ENCODE data around the gene SMARCC2. TPM values are rescaled to one million over a fixed set of nuclear protein-coding genes. Genes with fewer than 3 reads are reported as not detected.

SMARCC2 gene
- 75.8 and 80.0 TPM in 2 replicates for total RNA-seq
- 57.0 TPM for polyA plus RNA-seq (2012)

DNA sequence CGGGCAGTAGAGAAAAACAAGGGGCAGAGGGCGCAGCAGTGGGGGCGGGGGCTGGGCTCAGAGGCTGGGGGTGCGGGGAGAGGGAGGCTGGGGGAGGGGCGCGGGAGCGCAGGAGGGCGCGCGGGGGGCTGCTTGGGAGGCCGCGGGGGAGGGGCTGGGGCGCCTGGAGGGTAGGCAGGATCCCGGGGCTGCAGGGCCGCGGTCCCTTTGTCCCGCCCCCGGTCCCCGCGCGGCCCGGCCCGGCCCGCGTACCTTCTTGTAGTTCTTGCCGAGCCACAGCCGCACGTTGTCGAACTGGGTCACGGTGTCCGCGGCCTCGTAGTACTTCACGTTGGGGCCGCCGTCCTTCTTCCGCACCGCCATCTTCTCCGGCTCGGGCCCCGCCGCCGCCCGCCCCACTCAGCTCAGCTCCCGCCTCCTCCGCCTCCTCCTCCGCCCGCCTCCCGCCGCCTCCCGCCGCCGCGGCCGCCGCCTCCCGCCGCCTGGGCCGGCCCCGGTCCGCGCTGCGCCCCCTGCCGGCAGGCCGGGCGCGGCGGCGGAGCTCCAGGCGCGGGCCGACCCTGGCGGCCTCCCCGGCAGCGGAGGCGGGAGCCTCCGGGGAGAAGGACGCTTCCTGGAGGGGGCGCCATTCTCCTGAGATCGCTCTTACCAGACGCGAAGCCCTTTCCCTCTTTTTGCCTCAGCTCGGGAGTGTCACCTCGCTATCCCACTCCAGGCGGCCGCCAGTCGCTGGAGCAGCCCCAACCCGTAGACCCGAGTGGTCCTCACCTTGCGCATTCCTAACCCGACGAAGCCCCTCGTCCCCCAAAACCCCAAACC is at the start of gene SMARCC2:
TSS of gene SMARCC2 (minus strand) at position 385 of the 819 bp plus-strand sequence. CDS start at position 363, 22 bp downstream.
- peak; percentile 90 for DNase-seq (ENCODE audit: low read depth)

DNA sequence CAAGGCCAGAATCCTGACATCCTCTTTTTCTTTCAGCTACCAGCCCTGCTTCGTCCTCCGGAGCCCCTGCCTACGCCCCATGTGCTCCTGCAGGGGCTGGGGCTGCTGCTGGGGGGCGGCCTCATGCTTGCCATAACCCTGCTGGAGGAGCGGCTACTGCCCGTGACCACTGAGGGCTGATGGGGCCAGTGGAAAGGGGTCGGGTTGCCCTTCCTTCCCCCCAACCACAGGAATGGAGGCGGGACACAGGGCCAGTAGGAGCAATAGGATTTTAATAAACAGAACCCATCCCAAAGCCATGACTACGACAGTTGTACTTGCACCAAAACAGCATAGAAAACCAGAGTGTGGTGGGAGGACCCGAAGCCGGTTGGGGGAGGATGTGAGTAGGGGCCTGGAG is 48.3 kb upstream of the SMARCC2 start:
- peak; percentile 56 for DNase-seq (ENCODE audit: low read depth)

DNA sequence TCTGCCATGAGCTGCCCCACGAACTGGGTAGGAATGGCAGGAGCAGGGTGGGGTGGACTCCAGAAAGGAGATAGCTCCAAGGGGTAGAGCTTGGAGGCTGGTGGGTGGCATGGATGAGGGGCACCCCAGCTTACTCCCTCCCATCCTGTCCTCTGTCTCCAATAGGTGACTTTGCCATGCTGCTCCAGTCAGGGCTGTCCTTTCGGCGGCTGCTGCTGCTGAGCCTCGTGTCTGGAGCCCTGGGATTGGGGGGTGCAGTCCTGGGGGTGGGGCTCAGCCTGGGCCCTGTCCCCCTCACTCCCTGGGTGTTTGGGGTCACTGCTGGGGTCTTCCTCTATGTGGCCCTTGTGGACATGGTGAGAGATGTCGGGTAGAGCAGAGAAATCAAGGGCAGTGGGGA is 47.7 kb upstream of the SMARCC2 start:
- DNase-seq (ENCODE audit: low read depth), result no peak

DNA sequence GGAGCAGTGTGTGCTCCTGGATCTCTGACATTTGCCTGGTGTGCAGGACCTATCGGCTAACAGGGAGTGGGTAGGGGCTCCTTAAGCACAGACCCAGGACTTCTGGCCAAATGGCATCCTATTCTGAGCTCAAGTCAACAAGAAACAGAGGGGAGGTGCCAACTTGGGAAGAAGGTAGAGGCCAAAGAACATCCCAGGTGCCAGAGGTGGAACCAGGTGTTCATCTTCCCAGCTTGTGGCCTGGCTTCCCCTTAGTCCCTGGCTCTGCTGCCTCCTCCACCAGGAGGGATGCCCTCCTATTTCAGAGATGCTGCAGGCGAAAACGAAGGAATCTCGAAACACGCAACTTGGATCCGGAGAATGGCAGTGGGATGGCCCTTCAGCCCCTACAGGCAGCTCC is 46.8 kb upstream of the SMARCC2 start:
- no peak for DNase-seq (ENCODE audit: low read depth)

GRCh38 chr12:56234746-56235436 is 45.6 kb upstream of the SMARCC2 start:
- no peak for DNase-seq (ENCODE audit: low read depth)

GRCh38 chr12:56231184-56231582 is 41.9 kb upstream of the SMARCC2 start:
- DNase-seq (ENCODE audit: low read depth), result no peak

DNA sequence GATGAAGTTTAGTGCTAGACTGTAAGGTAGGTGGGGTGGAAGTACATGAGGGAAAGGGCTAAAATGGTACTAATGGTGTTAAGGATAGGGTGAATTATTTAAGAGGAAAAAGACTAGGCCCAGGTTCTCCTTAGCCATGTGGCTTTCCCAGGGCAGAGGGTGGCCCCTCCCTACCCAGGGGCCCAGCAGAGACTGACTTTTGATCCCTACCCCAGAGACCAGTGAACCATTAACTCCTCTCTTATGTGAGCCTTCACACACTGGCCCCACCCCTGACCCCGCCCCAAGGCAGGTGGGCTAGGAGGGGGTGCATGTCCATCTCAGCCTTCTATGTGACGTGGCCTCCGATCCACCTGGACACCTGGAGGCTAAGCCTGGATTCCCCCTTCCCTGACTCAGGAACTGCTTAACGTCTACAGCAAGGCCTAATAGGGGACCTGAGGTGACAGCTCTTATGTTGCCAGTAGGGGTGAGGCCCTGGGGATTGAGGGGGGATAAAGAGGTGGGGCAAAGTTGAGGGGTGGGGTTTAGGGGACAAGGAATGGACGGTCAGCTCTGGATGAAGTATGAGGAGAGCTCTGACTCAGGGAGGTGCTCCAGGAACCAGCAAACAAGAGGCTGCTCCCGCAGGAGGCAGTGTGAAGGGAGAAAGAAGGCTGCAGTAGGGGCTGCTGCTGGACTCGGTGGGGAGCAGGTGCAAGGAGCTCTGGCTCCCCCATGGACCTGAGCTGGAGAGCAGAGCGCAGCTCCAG is 41.3 kb upstream of the SMARCC2 start:
- DNase-seq (ENCODE audit: low read depth), result no peak

DNA sequence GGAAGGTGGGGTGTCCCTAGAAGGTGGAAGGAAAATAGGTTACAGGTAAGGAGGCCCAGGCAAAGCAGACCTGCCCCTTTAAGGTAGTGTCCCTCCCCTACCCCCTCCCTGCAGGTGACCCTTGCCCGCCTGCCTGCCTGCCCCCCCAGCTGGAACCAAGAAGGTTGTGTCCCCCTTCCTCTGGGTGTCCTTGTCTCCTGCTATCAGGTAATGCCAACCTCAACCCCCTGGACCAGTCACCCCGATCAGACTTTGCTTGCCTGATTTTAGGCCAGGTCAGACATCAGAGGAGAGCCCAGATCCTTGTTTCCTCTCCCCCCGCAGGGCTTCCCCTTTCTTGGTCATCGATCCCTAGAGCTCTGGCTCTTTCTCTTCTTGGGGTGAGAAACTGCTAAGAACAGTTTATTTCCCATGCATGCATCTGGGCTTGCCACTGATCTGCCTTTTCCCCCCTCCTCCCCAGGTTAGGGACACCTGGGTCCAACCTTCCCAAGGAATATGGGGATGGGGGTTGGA is 40.7 kb upstream of the SMARCC2 start, which contains the start of gene SLC39A5:
TSS of gene SLC39A5 (plus strand) at position 136 of the 516 bp plus-strand sequence. CDS start 1,224 bp downstream, outside the sequence.
- no peak for DNase-seq (ENCODE audit: low read depth)

DNA sequence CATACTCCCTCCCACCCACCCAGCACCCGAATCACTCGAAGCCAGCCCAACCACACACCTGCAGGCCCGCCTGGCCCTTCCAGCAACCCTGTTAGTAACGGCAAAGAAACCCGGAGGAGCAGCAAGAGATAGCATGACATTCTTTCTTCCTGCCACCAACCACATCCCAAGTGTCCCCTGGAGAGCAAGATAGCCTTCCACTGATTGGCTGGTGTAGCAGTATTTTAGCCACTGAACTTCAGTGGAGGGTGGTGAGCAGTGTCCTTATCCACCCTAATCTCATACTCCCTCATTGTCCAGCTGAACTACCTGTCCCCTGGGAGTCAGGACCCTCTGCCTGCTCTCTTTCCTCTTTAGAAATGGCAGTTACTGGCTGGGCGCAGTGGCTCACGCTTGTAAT is 39.8 kb upstream of the SMARCC2 start:
- no peak for DNase-seq (ENCODE audit: low read depth)

GRCh38 chr12:56224954-56225353 is 35.7 kb upstream of the SMARCC2 start:
- DNase-seq (ENCODE audit: low read depth), result no peak

GRCh38 chr12:56224102-56224701 is 34.9 kb upstream of the SMARCC2 start, which contains the start of gene NABP2:
NABP2 (plus strand) TSS chr12:56224342; CDS start chr12:56224857, 515 bp downstream.
- peak; percentile 99 for DNase-seq (ENCODE audit: low read depth)

DNA sequence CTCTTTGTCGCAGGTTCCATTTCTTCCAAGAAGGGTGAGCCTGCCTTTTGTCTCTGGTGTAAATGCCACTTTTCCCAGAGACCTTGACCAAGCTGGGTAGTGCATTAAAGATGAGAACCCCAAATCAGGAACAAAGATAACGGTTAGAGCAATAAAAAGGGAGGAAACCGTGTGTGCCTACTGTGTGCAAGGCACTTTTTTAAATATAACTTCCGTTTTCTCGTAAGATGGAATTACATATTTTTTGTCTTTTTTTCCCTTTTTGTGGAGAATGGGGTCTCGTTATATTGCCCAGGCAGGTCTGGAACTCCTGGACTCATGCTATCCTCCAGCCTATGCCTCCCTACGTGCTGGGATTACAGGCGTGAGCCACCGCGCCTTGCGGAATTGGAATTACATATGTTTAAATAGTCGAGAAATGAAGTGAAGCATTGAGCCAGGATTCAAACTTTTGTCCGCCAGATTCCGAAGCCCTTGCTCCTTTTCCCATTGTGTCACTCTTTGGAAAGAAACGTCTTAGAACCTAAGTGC is 34.4 kb upstream of the SMARCC2 start:
- no peak for DNase-seq (ENCODE audit: low read depth)

DNA sequence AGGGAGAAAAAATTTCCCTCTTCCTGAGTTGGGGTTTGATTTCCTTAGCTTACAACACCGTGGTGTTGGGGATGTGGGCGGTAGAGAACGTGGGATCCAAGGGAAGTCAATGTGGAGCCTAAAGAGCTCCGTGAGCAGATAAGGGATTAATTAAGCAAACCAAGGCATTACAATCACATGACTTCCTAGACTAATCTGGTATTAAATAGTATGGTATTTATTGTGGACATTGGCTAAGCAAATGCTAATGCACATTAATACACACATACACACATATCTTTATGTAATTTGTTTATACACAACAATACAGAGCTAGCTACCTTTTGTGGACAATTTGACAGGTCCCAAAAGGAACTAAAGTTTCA is 33.2 kb upstream of the SMARCC2 start:
- no peak for DNase-seq (ENCODE audit: low read depth)

- peak; percentile 97 for DNase-seq (ENCODE audit: low read depth)
Observed at GRCh38 chr12:56221757-56222530, 32.7 kb upstream of the SMARCC2 start, which contains the start of gene RNF41. RNF41 (minus strand) TSS chr12:56221922; CDS start chr12:56214047, 7,875 bp downstream.

DNA sequence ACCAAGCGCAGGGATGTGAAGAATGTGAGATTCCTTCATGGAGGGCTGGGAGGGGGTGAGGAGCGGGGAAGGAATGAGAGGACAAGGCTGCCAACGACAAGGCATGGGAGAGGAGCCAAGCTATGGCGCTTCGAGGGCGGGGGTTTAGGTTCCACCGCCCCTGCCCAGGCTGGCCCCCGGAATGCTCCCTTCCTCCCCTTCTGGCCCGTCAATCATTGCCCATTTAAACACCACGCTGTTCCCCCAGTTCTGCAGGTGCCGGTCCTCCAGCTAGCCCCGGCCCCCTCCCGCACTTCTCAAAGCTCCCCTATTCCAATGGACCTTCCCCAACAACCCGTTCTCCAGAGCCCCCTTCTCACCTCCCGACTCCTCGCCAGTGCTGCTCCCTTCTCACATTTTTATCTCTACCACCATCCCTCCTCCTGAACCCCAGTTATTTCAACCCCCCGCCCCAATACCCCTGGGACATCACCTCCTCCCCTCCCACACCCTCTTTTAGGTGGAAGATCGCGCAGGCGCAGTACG is 32.0 kb upstream of the SMARCC2 start:
- peak; percentile 84 for DNase-seq (ENCODE audit: low read depth)

DNA sequence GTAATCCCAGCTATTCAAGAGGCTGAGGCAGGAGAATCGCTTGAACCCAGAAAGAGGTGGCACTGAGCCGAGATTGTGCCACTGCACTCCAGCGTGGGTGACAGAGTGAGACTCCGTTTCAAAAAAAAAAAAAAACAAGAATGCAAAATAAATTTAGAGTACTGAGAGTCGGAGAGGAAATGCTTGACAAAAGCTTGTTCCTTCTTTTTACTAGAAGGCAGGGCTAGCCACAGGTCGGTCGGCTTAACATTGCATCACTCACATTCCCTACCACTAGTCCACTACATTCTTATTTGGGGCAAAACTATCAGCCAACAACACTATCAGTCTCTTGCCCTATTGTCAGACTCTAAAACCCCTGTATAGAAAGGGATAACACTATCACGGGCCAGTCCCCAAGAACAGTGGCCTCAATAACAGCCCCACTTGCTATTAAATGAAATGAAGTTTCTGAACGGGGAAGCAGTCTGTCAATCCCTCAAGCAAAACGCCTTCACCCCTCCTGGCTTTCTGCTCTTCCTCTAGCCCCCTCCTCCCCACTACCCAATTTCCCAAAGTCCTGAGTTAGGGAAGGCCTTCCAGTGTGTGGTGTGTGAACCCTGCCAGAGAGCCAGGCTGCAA is 31.4 kb upstream of the SMARCC2 start:
- DNase-seq (ENCODE audit: low read depth), result peak; percentile 49

GRCh38 chr12:56219840-56220239 is 30.6 kb upstream of the SMARCC2 start:
- no peak for DNase-seq (ENCODE audit: low read depth)

DNA sequence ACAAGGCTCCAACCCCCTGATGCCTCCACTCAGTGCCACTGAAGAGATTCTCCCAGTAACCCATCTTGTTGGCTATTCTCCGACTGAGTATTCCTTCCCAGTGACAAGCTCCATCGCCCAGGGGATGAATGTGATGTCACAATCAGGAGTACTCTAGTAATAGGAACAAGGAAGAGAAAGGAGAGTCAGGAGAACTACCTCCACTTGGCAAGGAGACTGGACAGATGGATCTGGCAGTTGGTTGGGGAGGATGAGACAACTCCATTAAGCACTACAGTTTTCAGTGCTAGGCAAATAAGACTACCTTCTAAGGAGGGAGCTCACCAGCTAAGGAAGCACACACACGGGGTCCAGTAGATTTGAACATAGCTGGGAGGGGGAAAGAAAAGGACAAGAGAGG is 27.2 kb upstream of the SMARCC2 start:
- no peak for DNase-seq (ENCODE audit: low read depth)

- DNase-seq (ENCODE audit: low read depth), result no peak
Observed at GRCh38 chr12:56213878-56214277, 24.6 kb upstream of the SMARCC2 start.

All from myocyte (in vitro differentiated cells).